GM13977 (cell line): ENCODE measurements around the gene SPRED2.

Experiments used
- DNase-seq: peaks from one replicate; pipeline ENCODE4 v3.0.0; 2012; ENCODE audit warnings: low spot score
- CTCF ChIP-seq: IDR thresholded peaks from 2 replicates; pipeline ENCODE4 v1.5.1; 2012; ENCODE audit warnings: mild to moderate bottlenecking, control low read depth; ENCODE audit not compliant: insufficient read depth; ENCODE audit errors: extremely low read depth, missing control alignments
- in situ Hi-C: fragments of 300-500 bp; cut with MboI; formaldehyde crosslinking; loops from one replicate; pipeline ENCODE4 v1.12.0; 2022; ENCODE audit warnings: low sequenced_read_pairs, low pct_unique_long_range_greater_than_20kb, mixed read lengths, inconsistent platforms; ENCODE audit not compliant: unreplicated experiment

Gene SPRED2

DNA sequence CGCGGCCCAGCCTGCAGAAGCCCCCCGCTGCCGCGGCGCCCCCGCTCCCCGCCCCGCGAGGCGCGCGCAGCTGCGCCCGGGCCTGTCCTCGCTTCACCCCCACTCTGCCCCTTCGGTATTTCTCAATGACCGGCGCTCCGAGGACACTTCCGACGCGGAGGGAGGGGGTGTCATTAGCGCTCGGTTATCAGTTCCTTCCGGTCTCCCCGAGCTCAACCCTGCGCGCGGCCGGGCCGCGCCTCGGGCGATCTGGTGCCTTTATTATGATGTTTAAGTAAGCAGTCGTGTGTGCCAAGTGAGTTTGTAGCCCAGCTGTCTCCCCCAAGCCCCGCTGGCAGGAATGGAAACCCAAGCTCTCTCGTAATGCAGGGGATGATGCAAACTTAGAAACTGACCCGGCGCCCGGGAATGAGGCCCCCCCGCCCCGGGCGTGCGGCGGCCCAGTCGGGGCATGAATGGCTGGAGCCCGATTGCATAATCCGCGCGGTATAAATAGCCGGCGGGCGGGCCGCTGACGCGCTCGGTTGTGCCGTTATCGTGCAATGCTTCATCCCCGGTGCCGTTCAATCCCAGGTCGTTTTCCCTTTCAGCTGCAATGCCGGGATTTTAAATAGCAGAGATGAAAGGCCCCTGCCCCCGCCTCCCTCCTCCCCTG, 3.9 kb upstream of the SPRED2 start:
- in situ Hi-C loops, result no loop called here
- no peak for TF ChIP-seq CTCF
- peak; percentile 69 for DNase-seq

GRCh38 chr2:65435625-65436168, 3.3 kb upstream of the SPRED2 start:
- in situ Hi-C loops, result no loop called here
- DNase-seq, result peak; percentile 86
- peak; percentile 22 for TF ChIP-seq CTCF

DNA sequence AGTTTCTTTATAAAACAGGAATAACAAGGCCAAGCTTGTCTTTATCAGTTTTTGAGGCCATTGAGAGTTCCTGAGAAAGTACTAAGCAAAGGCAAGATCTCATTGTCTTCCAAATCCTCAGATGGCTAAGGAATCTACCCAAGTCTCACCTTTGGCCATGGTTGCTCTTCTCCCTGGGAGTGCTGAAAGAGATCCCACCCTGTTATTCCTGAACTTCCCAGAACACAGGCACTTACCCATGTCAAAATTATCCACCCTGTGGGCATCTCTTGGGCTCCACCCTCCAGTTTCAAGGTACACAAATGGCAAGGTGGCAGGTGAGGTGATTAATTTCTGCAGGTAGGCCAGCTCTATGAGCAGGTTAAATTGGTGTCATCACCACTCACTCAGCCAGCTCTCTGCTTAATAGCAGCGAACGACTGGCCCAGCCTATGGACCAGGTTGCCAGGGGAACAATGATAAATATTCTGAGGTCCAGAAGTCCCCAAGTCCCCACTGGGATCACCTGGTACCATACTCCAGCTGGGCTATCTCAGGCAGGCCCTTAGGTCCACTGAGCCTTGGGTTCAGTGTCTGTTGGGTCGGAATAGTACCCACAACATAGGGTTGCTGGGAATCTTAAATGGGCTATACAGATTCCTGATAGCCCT, 2.3 kb upstream of the SPRED2 start:
- no peak for DNase-seq
- TF ChIP-seq CTCF, result no peak
- in situ Hi-C loops, result no loop called here

DNA sequence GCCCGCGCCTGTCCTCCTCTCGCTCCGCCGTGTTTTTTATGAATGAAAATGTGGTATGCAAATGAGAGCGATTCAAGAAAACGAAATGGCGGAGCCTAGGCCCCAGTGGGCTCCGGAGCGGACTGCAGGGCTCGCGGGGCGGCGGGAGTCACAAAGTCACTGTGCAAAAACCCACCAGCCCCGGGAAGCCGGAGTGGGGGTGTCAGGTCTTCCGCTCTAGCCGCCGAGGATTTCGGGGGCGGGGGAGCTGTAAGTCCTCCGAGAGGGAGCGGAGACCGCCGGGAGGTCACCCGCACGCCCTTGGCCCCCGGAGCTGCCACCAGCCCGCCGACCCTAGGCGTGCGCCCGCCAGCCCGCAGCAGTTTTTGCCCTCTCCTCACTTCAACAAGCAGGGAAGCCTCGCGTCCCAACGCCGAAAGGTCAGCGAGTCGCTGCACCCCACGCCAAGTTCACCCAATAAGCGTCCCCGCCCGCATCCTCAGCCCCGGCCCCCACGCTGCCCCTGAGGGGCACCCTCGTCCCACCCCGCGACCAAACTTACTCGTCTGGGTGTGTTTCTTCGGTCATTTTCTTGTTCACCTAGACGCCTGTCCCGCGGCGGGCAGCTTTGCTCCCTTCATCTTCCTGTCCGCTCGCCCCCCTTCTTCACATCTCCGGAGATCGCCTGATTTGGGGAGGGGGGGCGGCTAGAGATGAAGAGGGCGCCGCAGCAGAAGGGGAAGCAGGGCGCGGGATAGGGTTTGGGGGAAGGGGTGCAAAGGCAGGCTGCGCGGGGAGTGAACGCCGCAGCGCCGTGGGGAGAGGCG, 775 bp downstream of the SPRED2 start:
- in situ Hi-C loops, result no loop called here
- TF ChIP-seq CTCF, result no peak
- peak; percentile 76 for DNase-seq

- in situ Hi-C loops, result no loop called here
- DNase-seq, result peak; percentile 62
- no peak for TF ChIP-seq CTCF
Observed at GRCh38 chr2:65430603-65431420, 1.6 kb downstream of the SPRED2 start.
